Measurements from ENCODE around the gene DUS2. TPM values are rescaled to one million over a fixed set of nuclear protein-coding genes. Genes with fewer than 3 reads are reported as not detected.

The DUS2 gene
- total RNA-seq, 4 donors from 2014 or later, result 4.5 to 9.6 (median 7.1) TPM

- H3K9me3 ChIP-seq, result no peaks in the 10 kb centered on the region
- H3K4me1 ChIP-seq, result peaks cover 46 to 49% of the 10 kb centered on the region in 2 donors
- intact Hi-C loops (cut with DNase I; ENCODE audit: low total_unique reads) (no loop called here), in situ Hi-C loops (cut with MboI; ENCODE audit: low sequenced_read_pairs in 4 of 4) (no loop called here)
- H3K36me3 ChIP-seq, result peaks cover 0 to 7% of the 10 kb centered on the region in 2 donors
- no peak overlapping the region for H3K4me3 ChIP-seq
- no peaks in the 10 kb centered on the region for H3K27me3 ChIP-seq
- TF ChIP-seq POLR2A (IDR thresholded peaks at IDR 0.05) (no peak), CTCF (IDR thresholded peaks at IDR 0.05 in 4 of 5, conservative IDR thresholded peaks at IDR 0.05 in 1 of 5) (no peak)
- DNase-seq (peak; percentile 18 to 23), ATAC-seq (peak; percentile 79 to 89)
- peak overlapping the region; percentile 74 to 86 (median 82) for H3K27ac ChIP-seq
Observed at GRCh38 chr16:68128577-68129305, 105.7 kb downstream of the DUS2 start.

Other genes starting within 250 kb of the DUS2 start
- 10 to 100 TPM; 12.6 to 46.6 (median 14.8) TPM for gene RANBP10, start 216.7 kb upstream of the DUS2 start, total RNA-seq
- gene TSNAXIP1, start 216.4 kb upstream of the DUS2 start, total RNA-seq, result 10 to 100 TPM in 1 of 4 donors, under 1 TPM in 2, not detected in 1; 0.27 to 11.0 (median 0.56) TPM
- 100 to 1,000 TPM in 2 of 4 donors, 10 to 100 TPM in 2; 61.9 to 120 (median 102) TPM for gene THAP11, start 181.0 kb upstream of the DUS2 start, total RNA-seq
- gene NUTF2, start 176.4 kb upstream of the DUS2 start, total RNA-seq, result 100 to 1,000 TPM in 3 of 4 donors, 10 to 100 TPM in 1; 60.1 to 210 (median 114) TPM
- 10 to 100 TPM; 14.9 to 41.2 (median 20.0) TPM for gene CENPT, start 175.6 kb upstream of the DUS2 start, total RNA-seq
- 10 to 100 TPM; 27.5 to 58.9 (median 48.5) TPM for gene EDC4, start 150.2 kb upstream of the DUS2 start, total RNA-seq
- gene NRN1L, start 138.4 kb upstream of the DUS2 start, total RNA-seq, result 1 to 10 TPM in 2 of 4 donors, under 1 TPM in 1, not detected in 1; 0.87 to 2.8 (median 1.1) TPM
- 10 to 100 TPM in 1 of 4 donors, 1 to 10 TPM in 3; 4.1 to 12.7 (median 6.9) TPM for gene PSKH1, start 130.0 kb upstream of the DUS2 start, total RNA-seq
- under 1 TPM in 1 of 4 donors, not detected in 3; 0.27 TPM for gene CTRL, start 91.4 kb upstream of the DUS2 start, total RNA-seq
- gene PSMB10, start 86.4 kb upstream of the DUS2 start, total RNA-seq, result 10 to 100 TPM; 18.3 to 41.4 (median 23.9) TPM
- 10 to 100 TPM in 1 of 4 donors, 1 to 10 TPM in 3; 2.5 to 18.7 (median 3.5) TPM for gene LCAT, start 79.2 kb upstream of the DUS2 start, total RNA-seq
- 10 to 100 TPM; 10.4 to 30.8 (median 15.8) TPM for gene SLC12A4, start 54.6 kb upstream of the DUS2 start, total RNA-seq
- gene DPEP3, start 42.8 kb upstream of the DUS2 start, total RNA-seq, result not detected
- under 1 TPM in 2 of 4 donors, not detected in 2; 0.26 to 0.38 TPM for gene DPEP2, start 23.8 kb upstream of the DUS2 start, total RNA-seq
- gene DPEP2NB, start 7.4 kb upstream of the DUS2 start, total RNA-seq, result not detected
- 10 to 100 TPM in 2 of 4 donors, 1 to 10 TPM in 2; 6.2 to 16.1 (median 10.4) TPM for gene DDX28, start 52 bp upstream of the DUS2 start, total RNA-seq
- 10 to 100 TPM; 47.9 to 72.7 (median 70.7) TPM for gene NFATC3, start 62.1 kb downstream of the DUS2 start, total RNA-seq
- under 1 TPM in 3 of 4 donors, not detected in 1; 0.11 to 0.51 (median 0.13) TPM for gene ESRP2, start 212.8 kb downstream of the DUS2 start, total RNA-seq
- gene PLA2G15, start 222.1 kb downstream of the DUS2 start, total RNA-seq, result 10 to 100 TPM; 67.8 to 91.3 (median 84.8) TPM
- 100 to 1,000 TPM in 3 of 4 donors, 10 to 100 TPM in 1; 97.3 to 205 (median 117) TPM for gene SLC7A6, start 241.2 kb downstream of the DUS2 start, total RNA-seq

All from gastrocnemius medialis (tissue), 4 donors.